Lower leg skin (tissue), 3 donors: ENCODE results near the gene PLIN4.

Experiments used
- POLR2A ChIP-seq, 2 donors: fragments of 450-650 bp; IDR thresholded peaks; one replicate each; pipeline ENCODE4 v1.6.1; 2016 to 2017; ENCODE audit warnings: antibody characterized with exemption in 2 of 2, mild to moderate bottlenecking in 1 of 2, moderate library complexity in 1 of 2
- TF ChIP-seq, protein P1 (sequence below), 3 donors: fragments of 450-650 bp; IDR thresholded peaks; one replicate each; pipeline ENCODE4 v1.5.1; 2016; ENCODE audit warnings: antibody characterized with exemption in 3 of 3, mild to moderate bottlenecking in 3 of 3, moderate library complexity in 2 of 3

DNA sequence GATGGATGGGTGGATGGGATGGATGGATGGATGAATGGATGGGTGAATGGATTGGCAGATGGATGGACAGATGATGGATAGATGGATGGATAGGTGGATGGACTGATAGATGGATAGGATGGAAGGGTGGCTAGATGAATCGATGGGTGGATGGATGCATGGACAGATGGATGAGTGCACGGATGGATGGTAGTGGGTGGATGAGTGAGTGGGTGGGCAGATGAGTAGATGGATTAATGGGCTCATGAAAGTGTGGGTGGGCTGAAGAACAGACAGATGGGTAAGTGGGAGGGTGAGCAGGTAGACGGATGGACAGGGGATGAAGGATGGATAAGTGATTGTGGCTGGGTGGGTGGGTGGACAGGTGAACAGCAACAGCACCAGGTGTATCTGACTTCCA is 35.5 kb upstream of the PLIN4 start:
- no peak for TF ChIP-seq POLR2A (IDR thresholded peaks at IDR 0.05)
- TF ChIP-seq, protein P1, sequence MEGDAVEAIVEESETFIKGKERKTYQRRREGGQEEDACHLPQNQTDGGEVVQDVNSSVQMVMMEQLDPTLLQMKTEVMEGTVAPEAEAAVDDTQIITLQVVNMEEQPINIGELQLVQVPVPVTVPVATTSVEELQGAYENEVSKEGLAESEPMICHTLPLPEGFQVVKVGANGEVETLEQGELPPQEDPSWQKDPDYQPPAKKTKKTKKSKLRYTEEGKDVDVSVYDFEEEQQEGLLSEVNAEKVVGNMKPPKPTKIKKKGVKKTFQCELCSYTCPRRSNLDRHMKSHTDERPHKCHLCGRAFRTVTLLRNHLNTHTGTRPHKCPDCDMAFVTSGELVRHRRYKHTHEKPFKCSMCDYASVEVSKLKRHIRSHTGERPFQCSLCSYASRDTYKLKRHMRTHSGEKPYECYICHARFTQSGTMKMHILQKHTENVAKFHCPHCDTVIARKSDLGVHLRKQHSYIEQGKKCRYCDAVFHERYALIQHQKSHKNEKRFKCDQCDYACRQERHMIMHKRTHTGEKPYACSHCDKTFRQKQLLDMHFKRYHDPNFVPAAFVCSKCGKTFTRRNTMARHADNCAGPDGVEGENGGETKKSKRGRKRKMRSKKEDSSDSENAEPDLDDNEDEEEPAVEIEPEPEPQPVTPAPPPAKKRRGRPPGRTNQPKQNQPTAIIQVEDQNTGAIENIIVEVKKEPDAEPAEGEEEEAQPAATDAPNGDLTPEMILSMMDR (IDR thresholded peaks at IDR 0.05) = no peak
